AG09319 (cell line): ENCODE results near the gene ATP6V1D.

Experiments
- DNase-seq: peaks from one replicate; pipeline ENCODE4 v3.0.0-alpha.2; 2010; ENCODE audit warnings: low read depth; ENCODE audit errors: extremely low read depth
- CTCF ChIP-seq: IDR thresholded peaks from 2 replicates; pipeline ENCODE4 v1.5.1; 2011; ENCODE audit warnings: low read depth, mild to moderate bottlenecking, inconsistent platforms, low read length, moderate library complexity

The ATP6V1D gene

GRCh38 chr14:67395086-67395875, 35.7 kb upstream of the ATP6V1D start:
- no peak for DNase-seq
- TF ChIP-seq CTCF, result no peak

GRCh38 chr14:67393689-67394088, 34.1 kb upstream of the ATP6V1D start:
- TF ChIP-seq CTCF, result no peak
- no peak for DNase-seq

- no peak for DNase-seq
- no peak for TF ChIP-seq CTCF
Observed at GRCh38 chr14:67392800-67393199, 33.2 kb upstream of the ATP6V1D start.

- DNase-seq, result no peak
- TF ChIP-seq CTCF, result no peak
Observed at GRCh38 chr14:67392123-67392522, 32.5 kb upstream of the ATP6V1D start.

GRCh38 chr14:67391268-67391667, 31.7 kb upstream of the ATP6V1D start:
- no peak for DNase-seq
- no peak for TF ChIP-seq CTCF

- TF ChIP-seq CTCF, result no peak
- no peak for DNase-seq
Observed at GRCh38 chr14:67389811-67390534, 30.4 kb upstream of the ATP6V1D start.

- DNase-seq, result no peak
Observed at GRCh38 chr14:67389275-67389674, 29.7 kb upstream of the ATP6V1D start.

More at GRCh38 chr14:67389275-67389674, 29.7 kb upstream of the ATP6V1D start:
- no peak for TF ChIP-seq CTCF
